Eye (tissue), 1 donor: ENCODE results near the gene MRPS23.
"Not testable (repeated sequence)": the region's sequence is repeated elsewhere in the genome, so short reads cannot be mapped to it uniquely, and the experiment has no call there.

Experiments used
- DNase-seq: peaks from one replicate; pipeline ENCODE4 v3.0.0-alpha.2; 2015

The MRPS23 gene

DNA sequence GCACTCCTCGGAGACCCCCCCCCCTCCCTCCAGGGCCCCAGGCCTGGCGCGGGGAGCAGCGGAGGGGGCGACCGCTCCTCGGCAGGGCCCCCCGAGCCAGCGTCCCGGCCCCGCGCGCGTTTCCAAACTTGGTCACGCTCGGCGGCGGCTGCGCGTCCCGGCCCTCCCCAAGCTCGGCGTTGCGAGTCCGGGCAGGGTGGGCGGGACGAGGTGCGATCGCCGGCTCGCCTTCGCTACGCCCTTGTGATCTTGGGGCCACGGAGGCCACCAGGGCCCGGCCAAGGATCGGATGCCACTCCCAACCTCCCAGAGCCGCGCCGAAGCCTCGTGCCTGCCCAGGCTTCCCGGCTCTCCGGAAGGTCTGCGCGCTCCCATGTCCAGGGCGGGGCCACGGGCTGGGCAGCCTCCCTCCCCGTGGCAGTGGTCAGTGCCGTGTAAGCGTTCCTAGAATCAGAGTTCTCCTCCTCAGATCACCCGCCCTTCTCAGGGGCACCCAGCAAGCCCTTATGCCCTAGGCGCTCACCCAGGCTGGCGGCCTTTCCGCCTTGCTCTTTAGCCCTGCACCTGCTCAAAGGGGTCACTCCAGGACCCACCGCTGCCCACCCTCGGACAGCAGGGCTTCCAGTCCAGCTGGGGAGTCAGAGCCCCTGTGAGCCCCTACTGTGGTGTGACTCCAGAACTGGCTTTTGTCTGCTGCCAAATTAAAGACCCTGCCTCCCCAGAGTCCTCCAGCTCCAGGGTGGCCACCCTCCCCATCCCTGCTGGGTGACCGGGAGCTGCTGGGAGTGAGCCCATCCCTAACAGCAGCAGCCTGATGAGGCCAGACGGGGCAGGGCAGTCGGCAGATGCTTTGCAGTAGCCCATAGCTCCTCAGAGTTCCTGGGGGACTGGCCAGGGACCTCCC is 12.2 kb upstream of the MRPS23 start:
- peak; percentile 63 for DNase-seq

DNA sequence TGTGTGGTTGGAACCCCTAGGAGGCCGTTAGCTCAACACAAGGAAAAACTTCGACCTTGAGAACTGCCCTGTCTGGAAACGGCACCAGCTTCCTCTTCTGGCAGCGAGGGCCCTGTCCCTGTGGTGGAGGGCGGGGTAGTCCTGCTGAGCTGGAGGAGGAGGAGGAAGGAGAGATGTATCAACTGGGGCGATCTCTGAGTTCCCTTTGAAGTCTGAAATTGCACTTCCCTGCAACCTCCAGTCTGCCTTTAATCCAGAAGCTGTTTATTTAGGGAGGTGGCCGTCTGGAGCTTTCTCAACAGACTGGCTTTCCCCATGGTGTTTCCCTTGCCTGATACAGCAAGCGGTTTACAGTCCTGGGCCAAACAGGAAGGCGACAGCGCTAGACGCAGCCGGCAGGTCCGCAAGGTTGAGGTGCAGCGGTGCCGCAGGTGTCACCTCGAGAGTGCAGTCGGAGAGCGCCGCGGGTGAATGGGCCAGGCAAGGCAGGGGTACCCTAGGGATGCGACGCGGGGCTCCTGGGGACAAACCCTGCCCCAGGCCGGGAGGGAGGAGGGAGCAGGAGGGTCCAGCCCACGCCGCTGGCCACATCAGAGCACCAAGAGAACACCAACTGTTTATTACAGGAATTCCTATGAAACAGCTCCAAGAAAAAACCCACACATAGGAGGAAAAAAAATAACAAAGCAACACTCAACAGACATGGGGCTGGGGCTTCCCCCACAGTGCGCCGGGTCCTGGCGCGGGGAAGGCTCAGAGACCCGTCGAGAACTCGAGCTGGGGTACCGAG is 11.4 kb upstream of the MRPS23 start:
- DNase-seq: peak; percentile 70

DNA sequence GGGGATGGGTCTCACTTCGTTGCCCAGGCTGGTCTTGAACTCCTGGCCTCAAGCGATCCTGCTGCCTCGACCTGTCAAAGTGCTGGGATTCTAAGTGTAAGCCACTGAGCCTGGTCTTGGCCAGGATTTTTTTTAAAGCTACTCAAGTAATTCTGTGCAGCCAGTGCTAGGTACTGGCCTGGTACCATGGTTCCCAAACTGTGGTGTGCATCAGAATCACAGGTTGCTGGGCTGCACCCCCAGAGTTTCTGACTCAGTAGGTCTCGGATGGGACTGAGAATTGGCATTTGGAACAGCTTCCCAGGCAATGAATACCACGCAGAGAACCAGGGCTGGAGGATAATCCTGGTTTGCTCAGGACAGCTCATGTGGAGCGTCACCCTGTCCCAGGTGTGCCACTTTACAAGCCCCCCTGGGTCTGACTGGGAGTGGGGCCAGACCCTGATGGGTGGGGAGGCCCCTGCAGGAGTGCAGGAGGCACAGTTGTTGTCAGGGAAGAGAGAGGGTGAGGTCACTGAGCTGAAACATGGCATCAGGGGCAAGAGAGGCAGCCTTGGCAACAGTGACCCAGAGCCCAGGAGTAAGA is 10.7 kb upstream of the MRPS23 start:
- no peak for DNase-seq

DNA sequence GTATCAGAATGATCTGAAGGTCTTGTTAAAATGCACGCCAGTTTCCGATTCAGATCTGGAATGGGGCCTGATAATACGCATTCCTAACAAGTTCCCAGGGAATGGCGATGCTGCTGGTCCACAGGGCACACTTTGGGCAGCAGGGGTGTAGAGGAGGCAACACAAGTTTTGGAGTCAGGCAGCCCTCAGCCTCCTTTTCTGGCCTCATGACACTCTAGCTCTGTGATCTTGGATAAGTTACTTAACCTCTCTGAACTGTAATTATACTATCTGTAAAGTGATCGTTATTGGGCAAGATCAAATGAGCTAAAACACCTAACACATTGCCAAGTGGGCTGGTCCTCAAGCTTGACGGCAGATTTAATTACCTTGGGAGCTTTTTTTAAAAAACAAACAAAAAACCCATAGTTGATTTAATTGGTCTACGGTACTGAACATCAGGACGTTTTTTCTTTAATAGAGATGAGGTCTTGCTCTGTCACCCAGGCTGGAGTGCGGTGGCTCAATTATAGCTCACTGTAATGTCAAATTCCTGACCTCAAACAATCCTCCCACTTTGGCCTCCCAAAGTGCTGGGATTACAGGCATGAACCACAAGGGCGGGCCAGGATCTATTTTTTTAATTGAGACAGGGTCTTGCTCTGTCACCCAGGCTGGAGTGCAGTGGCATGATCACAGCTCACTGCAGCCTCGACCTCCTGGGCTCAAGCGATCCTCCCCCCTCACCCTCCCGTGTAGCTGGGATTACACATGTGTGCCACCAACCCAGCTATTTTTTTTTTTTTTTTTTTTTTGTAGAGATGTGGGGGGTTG is 10.0 kb upstream of the MRPS23 start:
- no peak for DNase-seq

DNA sequence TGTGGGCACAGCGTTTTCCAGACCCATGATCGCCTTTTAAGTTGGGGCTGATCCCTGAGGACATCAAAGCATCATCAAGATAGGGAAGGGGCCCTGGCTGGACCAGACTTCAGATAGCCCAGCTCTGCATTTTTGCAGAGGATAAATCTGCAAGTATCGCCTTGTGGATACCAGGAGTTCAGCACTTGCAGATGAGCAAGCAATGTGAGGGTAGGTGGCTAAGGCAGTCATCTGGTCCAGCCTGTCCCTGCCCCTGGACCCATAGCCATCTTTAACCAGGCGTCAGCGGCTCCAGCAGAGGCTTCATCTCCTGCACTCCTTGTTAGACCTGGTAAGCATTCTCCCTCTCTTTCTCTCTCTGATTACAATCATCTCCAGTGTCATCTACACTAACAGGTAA is 9.0 kb upstream of the MRPS23 start:
- DNase-seq: no peak

DNA sequence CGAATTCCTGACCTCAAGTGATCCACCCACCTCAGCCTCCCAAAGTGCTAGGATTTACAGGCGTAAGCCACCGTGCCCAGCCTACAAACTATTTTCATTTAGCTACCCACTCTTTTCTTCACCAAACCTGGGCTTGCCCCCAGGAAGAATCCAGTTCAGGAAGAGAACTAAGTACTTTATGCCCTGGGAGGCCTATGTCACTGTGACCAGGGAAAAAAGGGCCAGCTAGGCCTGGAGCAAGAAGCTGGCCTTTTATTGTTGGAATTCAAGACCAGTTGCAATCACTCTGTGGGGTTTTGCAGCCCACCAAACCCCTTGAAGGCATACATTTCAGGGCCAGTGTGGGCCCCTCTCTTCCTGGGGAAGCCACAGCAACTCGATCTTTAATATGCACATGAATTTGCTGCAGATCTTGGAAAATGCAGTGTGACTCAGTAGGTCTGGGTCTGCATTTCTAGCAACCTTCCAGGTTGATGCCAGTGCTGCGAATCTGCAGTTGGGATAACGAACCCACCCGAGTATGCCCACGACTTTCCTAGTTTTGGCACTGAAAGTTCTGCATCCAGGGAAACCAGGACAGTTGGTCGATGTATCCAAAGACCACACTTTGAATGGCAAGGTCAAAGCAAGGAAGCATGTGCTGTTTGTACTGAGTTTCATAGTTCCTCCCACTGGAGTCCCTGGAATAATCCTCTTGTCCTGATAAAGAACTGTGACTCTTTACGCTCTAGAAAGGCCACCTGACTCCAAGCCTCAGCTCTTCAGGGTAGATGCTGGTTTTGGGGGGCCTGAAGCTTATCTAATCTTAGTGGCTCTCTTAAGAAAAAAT is 7.2 kb upstream of the MRPS23 start:
- DNase-seq: no peak

DNA sequence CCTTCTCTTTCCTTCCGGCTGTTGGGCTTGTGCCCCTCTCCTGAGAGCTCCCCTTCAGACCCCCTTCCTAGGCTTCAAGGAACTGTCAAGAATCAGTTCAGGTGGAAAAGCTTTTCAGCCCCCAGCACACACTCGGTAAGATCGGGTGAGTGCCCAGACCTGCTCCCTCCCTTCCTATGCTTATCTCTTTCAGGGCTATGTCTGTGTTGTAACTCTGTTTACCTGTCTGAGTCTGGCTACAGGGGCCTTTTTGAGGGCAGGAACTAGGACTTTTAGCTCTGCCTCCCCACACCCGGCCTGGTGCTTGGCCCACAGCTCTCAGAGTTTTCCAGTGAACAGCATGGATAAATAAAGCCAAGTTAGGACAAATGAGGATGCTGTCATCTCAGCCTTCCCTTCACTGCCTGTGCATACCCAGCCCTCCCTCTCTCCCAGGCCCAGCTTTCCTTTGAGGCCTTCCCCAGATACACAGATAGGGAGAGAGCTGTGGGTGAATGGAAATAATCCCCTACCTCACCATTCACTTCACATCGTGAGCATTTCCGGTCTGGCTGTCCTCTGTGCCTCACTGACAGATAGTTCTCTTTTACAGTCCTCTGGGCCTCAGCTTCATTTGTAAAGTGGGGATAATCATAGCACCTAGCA is 5.7 kb upstream of the MRPS23 start:
- DNase-seq: no peak

DNA sequence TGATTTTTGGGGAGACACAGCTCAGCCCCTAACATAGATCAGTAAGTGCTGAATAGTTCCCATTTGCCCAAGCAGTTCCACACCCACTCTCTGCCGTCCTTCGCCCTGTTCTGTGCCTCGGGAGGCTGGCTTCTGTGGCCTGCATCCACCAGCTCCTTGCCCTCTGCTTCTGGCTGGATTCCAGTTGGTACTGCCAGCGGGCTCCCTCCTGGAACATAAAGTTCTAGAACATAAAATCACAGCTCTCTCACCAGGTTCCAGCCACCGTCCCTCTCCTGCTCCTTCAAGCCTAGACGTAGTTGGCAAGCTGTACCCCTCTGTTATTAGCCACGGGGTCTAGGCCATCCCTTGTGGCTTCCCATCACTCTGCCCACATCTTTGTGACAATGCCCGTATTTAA is 3.9 kb upstream of the MRPS23 start:
- no peak for DNase-seq

DNA sequence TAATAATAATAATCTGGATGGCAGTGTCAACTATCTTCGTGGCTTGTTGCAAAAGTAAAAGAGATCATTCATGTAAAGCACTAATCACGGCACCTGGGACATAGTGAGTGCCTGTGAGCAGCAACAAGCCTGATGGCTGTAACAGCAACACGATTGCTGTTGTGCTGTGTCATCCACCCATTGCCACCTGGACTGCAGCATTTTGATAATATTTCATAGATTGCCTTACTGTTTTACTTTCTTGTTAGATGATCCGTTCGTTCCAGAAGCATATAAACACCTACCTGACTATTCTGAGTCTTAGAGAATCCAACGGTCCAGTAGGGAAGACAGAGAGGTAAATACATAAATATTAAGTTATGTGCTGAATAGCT is 3.1 kb upstream of the MRPS23 start:
- DNase-seq: no peak

DNA sequence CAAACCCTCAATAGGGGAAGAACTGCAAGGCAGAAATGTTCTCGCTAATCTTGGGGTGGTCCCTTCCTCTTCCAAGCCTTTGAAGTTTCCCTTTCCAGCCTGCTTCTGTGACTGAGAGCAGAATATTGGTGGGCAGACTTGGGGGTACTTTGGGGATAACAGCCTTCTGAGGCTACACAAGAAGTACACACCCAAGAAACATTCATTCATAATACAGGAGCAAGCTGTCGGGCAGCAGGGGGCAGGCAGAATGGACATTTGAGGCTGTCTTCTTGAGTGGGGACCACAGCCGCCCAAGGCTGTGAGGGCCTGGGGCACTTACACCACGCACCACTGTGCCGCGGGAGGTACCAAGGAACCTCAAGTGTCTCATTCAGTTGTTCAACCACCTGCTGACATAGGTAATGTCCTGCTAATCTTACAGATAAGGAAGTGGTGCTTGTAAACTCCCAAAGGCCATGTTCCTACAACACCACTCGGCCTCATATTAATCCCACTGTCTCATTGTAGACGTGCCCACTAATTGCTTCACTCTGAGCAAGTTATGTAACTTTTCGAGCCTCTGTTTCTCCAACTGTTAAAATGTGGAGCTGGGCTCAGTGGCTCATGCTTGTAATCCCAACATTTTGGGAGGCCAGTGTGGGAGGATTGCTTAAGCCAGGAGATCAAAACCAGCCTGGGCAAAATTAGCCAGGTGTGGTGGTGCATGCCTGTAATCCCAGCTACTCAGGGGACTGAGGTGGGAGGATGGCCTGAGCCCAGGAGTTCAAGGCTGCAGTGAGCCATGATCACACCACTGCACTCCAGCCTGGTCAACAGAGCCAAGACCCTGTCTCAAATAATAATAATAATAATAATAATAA is 2.5 kb upstream of the MRPS23 start:
- no peak for DNase-seq

DNA sequence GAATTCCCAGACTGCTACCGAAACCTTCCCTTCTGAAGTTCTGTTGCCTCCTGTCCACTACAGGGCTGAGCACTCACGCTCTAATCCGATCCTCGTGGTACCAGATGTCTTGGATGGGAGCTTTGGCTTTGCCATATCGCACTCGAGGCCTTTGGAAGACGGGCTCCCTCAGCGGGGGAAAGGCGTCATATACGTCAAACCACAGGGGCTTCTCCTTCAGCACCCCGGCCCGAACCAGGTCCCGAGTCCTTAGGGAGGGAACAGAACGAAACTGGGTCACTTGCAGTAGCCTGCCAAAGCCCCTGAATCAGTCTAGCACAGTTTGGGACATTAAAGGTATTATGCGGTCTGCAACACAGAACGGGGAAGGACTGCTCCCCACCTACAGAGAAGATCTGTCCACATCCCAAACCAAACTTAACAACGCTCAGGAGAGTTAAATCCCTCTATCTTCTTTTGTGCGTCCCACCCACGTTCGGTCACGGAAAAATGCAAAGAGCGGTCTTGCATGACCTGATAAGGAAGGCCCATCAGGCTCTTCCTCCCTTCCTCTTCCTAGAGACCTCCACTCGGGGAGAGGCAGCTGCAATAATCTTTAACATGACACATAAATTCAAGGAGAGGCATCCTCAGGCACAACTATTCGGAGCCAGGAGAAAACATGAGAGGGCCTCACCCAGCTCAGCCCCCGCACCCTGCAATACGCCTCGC is 526 bp downstream of the MRPS23 start:
- DNase-seq: no peak

DNA sequence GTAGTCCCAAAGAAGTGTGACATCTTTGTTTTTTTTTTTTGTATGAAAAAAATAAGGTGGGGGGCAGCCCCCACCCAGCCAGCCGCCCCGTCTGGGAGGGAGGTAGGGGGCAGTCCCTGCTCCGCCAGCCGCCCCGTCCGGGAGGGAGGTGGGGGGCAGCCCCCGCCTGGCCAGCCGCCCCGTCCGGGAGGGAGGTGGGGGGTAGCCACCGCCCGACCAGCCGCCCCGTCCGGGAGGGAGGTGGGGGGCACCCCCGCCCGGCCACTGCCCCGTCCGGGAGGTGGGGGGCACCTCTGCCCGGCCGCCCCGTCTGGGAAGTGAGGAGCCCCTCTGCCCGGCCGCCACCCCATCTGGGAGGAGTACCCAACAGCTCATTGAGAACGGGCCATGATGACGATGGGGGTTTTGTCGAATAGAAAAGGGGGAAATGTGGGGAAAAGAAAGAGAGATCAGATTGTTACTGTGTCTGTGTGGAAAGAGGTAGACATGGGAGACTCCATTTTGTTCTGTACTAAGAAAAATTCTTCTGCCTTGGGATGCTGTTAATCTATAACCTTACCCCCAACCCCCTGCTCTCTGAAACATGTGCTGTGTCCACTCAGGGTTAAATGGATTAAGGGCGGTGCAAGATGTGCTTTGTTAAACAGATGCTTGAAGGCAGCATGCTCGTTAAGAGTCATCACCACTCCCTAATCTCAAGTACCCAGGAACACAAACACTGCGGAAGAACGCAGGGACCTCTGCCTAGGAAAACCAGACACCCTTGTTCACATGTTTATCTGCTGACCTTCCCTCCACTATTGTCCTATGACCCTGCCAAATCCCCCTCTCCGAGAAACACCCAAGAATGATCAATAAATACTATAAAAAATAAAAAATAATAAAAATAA is 3.5 kb downstream of the MRPS23 start:
- not testable (repeated sequence) for DNase-seq

DNA sequence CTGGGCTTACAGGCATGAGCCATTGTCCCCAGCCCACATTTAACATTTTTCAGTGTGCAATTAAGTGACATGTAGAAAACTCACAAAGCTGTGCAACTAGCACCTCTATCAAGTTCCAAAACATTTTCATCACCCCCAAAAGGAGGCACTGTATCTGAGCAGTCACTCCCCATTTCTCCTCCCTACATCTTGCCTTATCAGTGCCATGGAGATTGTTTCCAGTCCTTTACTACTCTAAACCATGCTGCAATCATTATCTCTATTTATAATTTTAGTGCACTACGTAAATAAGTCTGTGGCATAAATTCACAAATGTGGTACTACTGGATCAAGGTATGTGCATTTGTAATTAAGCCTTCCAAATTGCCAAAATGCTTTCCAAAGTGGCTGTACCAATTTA is 7.6 kb downstream of the MRPS23 start:
- DNase-seq: no peak

DNA sequence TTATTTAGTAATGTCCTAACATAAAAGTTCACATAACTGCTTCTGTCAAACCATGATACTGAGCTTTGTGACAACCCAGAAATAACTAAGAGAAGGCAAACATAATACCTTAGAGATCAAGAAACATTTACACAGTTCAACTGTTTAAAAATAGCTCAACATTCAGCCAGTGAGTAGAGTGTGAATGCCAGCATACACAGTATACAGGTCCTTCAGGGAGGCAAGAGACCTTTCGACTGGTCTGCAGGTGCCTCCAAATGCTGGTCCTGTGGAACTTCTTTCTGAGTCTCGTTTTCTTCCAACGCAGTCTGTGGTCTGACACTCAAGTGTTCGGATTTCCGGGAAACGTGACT is 10.3 kb downstream of the MRPS23 start:
- no peak for DNase-seq

DNA sequence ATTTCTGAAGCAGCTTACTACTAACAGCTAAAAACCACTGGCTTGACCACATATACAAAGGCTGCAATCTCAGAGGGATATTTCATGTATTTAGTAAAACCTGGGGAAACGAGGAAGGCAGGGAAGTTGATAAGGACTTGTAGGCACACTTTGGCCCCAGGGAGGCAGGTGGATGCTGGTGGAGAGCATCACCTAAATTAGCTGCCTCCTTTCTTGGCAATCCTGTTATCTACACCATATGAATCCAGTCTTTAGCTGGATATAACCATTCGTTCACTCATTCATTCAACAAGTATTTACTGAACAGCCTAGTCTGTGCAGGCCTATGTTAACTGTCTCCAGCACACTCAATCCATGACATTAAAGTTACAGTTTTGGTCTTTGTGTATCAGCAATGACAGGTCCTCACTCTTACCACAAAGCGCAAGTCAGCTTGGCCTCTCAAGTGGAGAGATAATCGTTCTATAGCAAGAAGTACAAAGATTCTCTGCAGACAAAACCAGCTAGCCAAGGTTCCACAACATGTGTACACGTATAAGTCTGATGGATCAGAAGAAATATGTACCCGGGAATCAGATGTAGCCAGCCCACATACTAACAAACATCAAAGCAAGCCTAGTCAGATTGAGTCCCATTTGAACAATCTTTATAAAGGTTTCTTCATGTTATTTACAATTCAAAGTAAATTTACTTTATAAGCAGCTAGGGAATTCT is 10.8 kb downstream of the MRPS23 start:
- no peak for DNase-seq

DNA sequence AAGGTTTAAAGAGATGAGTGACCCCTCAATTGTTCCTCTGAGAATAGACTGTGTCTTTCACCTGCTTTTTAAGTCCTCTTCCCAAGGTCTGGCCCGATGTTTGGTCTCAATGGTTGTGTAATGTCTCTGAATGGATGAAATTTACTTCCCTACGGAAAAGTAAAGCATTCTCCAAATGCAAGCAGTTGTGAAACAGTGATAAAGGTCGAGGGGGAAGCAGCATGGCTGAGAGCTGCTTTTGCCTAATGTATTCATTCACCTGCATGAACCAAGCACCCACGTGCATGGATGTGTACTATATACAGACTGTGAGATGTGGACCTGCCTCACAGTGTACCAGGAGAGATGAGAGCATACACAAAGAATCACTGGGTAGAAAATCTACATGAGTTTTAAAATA is 11.4 kb downstream of the MRPS23 start:
- DNase-seq: no peak

DNA sequence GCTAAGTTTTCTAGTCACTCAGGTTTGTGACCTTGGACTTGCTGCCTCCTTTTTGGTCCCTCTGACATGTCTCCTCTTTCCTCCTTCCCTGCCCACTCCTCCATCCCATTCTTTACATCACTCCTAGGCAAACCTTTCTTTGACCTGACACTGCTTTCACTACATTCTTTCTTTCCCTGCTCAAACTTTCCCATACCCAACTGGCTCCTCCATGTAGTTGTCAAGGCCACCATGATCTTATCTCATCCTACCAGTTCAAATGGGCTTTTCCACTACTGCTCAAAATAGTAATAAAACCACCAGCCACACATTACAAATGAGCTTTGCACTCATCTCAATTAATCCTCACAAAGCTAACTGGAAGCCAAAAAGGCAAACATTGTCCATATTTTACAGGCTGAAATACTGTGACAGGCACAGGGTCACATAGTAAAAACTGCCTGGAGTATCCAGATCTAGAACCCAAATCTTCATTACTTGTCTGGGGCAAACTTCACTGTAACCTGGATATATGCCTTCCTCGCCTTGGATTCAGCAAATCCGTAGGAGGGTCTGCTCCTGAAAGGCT is 14.4 kb downstream of the MRPS23 start:
- DNase-seq: no peak
